GM21423 (cell line): ENCODE data around the gene SNRPA.
A peak's percentile ranks its signal among the peaks of the same experiment; 100 is the strongest.

ENCODE experiments used
- ATAC-seq: cut with Tn5 transposase; IDR thresholded peaks from one replicate; pipeline ENCODE4 v1.9.1; 2021; ENCODE audit warnings: mild to moderate bottlenecking, moderate library complexity; ENCODE audit not compliant: unreplicated experiment

The SNRPA gene

DNA sequence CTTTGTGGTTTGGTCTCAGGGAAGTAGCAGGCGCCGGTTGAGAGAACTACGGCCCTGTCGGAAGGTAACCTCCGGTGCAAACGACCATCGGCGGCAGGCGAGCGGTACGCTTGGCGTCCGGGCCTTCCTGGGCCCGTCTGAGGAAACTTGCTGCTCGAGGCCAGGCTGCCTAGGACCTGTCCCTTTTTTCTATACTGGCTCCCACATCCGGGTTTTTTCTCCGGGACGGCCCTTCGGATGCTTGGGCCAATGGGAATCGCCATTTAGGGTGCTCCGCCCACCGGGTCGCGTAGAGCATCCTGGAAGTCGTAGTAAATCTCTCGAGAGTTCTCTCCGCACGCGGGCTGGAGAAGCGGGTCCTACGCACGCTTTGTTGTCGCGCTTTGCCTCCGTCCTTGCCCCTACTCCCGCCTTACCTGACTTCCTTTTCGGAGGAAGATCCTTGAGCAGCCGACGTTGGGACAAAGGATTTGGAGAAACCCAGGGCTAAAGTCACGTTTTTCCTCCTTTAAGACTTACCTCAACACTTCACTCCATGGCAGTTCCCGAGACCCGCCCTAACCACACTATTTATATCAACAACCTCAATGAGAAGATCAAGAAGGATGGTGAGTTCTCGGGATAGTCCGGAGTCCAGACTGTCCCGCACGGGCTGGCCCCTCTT is at the start of gene SNRPA:
TSS of gene SNRPA (plus strand) at position 330 of the 664 bp plus-strand sequence. CDS start at position 536, 206 bp downstream.
- ATAC-seq: peak; percentile 47

- no peak for ATAC-seq
These were observed 49.2 kb upstream of the SNRPA start for GRCh38 chr19:40701758-40702157.

GRCh38 chr19:40702337-40703012 is 48.5 kb upstream of the SNRPA start:
- ATAC-seq: no peak

DNA sequence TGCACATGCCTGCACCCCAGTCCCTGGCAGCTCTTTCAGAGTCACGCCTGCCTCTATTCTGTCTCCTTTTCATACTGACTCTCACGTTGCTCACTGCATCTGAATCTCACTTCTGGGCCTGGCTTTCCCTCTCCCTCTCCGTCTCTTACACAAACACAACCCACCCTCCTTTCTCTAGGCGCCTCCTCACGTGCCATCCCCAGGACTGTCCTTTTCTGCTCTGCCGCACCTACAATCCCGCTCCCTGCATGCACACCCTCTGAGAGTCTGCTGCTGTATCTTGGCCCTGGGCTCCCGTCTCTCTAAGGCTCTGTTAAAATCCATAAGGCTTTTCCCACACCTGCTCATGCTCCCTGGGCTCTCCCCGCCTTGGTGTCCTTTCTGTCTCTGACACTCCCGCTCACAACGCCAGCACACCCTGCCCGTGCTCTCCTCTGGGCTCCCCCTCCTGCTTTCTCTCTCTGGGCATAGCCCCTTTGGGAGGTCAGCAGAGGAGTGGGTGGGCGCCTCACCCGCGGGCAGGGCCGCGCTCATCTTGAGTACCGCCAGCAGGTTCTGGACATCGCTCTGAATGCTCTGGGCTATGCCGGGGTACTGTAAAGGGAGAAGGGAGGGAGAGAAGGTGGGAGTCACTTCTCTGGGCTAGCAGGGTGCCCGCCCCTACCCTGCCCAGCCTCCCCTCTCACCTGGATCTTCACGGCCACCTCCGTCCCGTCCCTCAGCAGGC is 47.8 kb upstream of the SNRPA start:
- ATAC-seq: no peak

DNA sequence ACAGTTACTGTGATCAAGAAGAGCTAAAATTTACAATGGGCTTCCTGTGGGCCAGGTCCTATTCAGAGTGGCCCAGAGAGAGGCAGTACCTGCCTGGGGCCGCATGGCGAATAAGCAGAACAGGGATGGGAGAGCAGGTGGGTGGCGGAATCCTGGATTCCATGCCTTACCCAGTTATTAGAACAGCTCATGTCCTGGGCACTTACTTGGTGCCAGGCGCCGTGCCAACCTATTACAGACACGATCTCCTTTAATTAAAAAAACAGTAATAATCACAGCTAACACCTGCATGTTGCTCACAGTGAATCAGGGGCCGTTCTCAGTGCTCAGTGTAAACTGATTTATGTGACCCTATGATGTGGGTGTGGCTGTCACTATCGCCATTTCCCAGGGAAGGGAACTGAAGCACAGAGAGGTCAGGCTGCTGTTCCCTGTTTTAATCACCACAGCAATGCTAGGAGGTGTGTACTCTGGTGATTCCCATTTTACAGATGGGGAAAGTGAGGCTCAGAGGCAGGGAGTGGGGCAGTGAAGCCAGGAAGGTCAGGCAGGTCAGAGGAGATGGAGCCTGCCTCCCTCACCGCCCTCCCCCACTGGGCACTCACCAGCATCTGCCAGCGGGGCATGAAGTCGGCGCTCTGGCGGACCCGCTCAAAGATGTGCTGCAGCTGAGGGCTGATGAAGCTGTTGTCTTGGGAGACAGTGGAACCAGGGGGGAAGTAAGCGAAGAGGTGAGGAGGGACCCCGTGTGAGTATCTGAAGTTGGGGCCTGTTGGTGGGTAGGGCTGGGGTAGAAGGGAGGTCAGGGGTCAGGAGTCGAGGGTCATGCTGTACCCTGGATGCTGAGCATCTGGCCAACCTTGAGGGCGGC is 46.3 kb upstream of the SNRPA start:
- ATAC-seq: no peak

- no peak for ATAC-seq
These were observed 45.7 kb upstream of the SNRPA start for GRCh38 chr19:40705362-40705651.

- ATAC-seq: no peak
These were observed 44.9 kb upstream of the SNRPA start for GRCh38 chr19:40705950-40706619.

- no peak for ATAC-seq
These were observed 43.4 kb upstream of the SNRPA start for GRCh38 chr19:40707615-40708014.

- ATAC-seq: no peak
These were observed 41.2 kb upstream of the SNRPA start for GRCh38 chr19:40709817-40710216.

DNA sequence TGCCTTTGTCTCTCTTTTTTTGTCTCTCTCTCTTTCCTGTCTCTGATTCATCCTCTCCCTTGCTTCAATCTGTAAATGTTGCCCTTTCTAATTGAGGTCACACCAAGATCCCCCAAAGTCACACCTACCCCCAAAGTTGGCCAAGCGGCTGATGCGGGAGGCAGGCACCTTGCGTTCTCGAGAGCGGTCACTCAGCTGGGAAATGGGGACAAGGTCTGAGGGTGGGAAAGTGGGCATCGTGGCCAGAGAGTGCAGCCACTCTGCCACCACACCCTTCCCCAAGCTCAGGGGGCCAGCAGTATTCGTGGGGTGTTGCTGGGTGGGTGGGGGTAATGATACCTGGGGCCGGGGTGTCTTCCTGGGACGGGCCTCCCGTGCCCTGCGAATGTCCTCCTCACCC is 37.1 kb upstream of the SNRPA start:
- no peak for ATAC-seq

- ATAC-seq: peak; percentile 61
These were observed 36.3 kb upstream of the SNRPA start for GRCh38 chr19:40714441-40715299.

DNA sequence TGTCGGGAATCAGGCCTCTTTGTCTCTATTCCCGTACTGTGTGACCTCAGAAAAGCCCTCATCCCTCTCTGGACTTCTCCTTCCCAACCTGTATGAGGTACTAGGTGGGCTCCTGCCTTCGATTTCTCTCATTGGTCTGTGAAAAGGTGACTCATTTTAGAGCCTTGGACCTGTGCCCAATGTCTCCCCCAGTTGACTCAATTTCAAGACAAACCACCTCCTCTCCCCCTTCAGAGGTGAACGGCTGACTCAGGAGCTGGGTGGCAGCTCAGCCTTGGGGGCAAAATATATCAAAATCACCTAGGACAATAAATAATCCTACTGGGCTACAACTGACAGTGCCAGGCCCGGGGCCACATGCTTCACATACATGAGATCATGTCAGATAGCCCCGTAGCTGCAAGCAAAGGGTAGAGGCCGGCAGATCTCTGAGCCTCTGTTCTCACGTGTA is 34.9 kb upstream of the SNRPA start:
- no peak for ATAC-seq

GRCh38 chr19:40716482-40717324 is 34.3 kb upstream of the SNRPA start, which contains the start of the genes COQ8B and ITPKC:
Gene COQ8B, minus strand, starts transcription at chr19:40716886. Its CDS starts 2,254 bp downstream, at chr19:40714632.
Gene ITPKC, plus strand, starts transcription at chr19:40717112. Its CDS starts 24 bp downstream, at chr19:40717136.
- ATAC-seq: peak; percentile 66

DNA sequence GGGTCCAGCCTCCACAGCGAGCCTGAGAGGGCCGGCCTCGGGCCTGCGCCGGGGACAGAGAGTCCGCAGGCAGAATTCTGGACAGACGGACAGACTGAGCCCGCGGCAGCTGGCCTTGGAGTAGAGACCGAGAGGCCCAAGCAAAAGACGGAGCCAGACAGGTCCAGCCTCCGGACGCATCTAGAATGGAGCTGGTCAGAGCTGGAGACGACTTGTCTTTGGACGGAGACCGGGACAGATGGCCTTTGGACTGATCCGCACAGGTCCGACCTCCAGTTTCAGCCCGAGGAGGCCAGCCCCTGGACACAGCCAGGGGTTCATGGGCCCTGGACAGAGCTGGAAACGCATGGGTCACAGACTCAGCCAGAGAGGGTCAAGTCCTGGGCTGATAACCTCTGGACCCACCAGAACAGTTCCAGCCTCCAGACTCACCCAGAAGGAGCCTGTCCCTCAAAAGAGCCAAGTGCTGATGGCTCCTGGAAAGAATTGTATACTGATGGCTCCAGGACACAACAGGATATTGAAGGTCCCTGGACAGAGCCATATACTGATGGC is 33.6 kb upstream of the SNRPA start:
- no peak for ATAC-seq

DNA sequence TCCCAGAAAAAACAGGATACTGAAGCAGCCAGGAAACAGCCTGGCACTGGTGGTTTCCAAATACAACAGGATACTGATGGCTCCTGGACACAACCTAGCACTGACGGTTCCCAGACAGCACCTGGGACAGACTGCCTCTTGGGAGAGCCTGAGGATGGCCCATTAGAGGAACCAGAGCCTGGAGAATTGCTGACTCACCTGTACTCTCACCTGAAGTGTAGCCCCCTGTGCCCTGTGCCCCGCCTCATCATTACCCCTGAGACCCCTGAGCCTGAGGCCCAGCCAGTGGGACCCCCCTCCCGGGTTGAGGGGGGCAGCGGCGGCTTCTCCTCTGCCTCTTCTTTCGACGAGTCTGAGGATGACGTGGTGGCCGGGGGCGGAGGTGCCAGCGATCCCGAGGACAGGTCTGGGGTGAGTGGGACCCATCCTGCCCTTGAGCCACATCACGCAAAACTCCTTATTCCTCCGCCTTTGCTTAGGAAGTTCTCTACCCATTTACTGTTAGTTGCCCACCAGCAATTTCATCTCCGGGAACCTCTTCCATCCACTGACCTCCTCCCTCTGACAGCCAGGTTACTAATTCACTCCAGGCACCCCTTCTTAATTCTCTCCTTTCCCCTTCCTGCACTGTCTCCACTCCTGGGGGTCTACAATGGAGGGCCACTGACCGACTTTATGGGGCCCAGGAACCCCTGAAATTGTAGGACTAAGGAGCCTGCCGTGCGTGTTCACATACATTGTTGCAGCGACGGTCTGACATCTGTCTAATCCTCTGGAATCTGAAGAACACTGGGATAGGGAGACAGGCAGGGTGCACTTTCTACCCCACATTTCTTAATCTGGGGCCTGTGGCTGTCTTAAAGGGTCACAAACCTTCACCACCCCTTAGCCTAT is 32.9 kb upstream of the SNRPA start:
- ATAC-seq: no peak

GRCh38 chr19:40718774-40719391 is 32.1 kb upstream of the SNRPA start:
- no peak for ATAC-seq

DNA sequence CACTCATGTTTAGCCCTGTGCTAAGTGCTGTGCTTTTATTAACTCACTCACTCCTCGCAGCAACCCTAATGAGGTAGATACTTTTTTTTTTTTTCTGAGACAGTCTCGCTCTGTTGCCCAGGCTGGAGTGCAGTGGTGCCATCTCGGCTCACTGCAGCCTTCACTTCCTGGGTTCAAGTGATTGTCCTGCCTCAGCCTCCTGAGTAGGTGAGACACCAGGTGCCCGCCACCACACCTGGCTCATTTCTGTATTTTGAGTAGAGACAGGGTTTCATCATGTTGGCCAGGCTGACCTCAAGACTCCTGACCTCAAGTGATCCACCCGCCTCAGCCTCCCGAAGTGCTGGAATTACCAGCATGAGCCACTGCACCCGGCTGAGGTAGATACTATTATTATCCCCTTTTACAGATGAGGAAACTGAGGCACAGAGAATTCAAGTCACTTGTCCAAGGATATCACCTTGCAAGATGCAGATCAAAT is 31.5 kb upstream of the SNRPA start:
- no peak for ATAC-seq
